ENCODE measurements around the gene HAPLN2. TPM values are rescaled to one million over a fixed set of nuclear protein-coding genes. Genes with fewer than 3 reads are reported as not detected.

Gene HAPLN2
- polyA plus RNA-seq, 1 donor (not counting 4 experiments of a cell fraction or from before 2014, with no cell fraction given) = not detected

GRCh38 chr1:156658496-156658895, 39.3 kb downstream of the HAPLN2 start:
- Histone ChIP-seq H3K79me2 (ENCODE audit: control insufficient read depth, insufficient read depth, low read length) (no peaks in the 10 kb centered on the region), H2AFZ (ENCODE audit: control insufficient read depth, low read length) (no peak overlapping the region), H4K20me1 (ENCODE audit: control insufficient read depth, extremely low read depth, insufficient read depth, low read length) (peaks cover 4% of the 10 kb centered on the region), H3K9ac (ENCODE audit: control insufficient read depth, extremely low read depth, insufficient read depth, low read length) (no peak overlapping the region), H3K27me3 (ENCODE audit: control insufficient read depth, extremely low read depth, insufficient read depth, low read length) (peaks cover 35% of the 10 kb centered on the region), H3K9me1 (ENCODE audit: control insufficient read depth, extremely low read depth, insufficient read depth, low read length) (no peaks in the 10 kb centered on the region), H3K27ac (ENCODE audit: control insufficient read depth, insufficient read depth, low read length) (no peak overlapping the region), H3K4me3 (ENCODE audit: control insufficient read depth in 2 of 3, extremely low read depth in 1 of 3, insufficient read depth in 2 of 3, low read depth in 1 of 3, low read length in 3 of 3) (no peak overlapping the region), H3K9me3 (ENCODE audit: control insufficient read depth, low read depth, low read length) (no peaks in the 10 kb centered on the region), H3K4me2 (ENCODE audit: control insufficient read depth, extremely low read depth, insufficient read depth, low read depth, low read length) (no peak overlapping the region), H3K36me3 (ENCODE audit: control insufficient read depth in 2 of 2, extremely low read depth in 1 of 2, insufficient read depth in 2 of 2, low read length in 2 of 2) (no peaks in the 10 kb centered on the region), H3K4me1 (ENCODE audit: control insufficient read depth, extremely low read depth, insufficient read depth, low read length) (peaks cover 26% of the 10 kb centered on the region)
- dilution Hi-C loops (cut with MboI; ENCODE audit: extremely low pct_ligation_motif_present, low sequenced_read_pairs) = no loop called here
- FAIRE-seq = no peak
- TF ChIP-seq CTCF (optimal IDR thresholded peaks at IDR 0.05 in 1 of 3, IDR thresholded peaks at IDR 0.05 in 1 of 3, conservative IDR thresholded peaks at IDR 0.05 in 1 of 3; ENCODE audit: extremely low read depth in 1 of 3, insufficient read depth in 2 of 3, low read length in 3 of 3) = no peak
- TF ChIP-seq EZH2 (IDR thresholded peaks at IDR 0.05; ENCODE audit: low read length) = no peak
- DNase-seq (ENCODE audit: low read depth, low spot score) = no peak

GRCh38 chr1:156658945-156659574, 39.8 kb downstream of the HAPLN2 start:
- H3K9me3 ChIP-seq (ENCODE audit: control insufficient read depth, low read depth, low read length) = no peaks in the 10 kb centered on the region
- no peak overlapping the region for H3K27ac ChIP-seq (ENCODE audit: control insufficient read depth, insufficient read depth, low read length)
- FAIRE-seq = no peak
- no peaks in the 10 kb centered on the region for H3K36me3 ChIP-seq (ENCODE audit: control insufficient read depth in 2 of 2, extremely low read depth in 1 of 2, insufficient read depth in 2 of 2, low read length in 2 of 2)
- TF ChIP-seq EZH2 (IDR thresholded peaks at IDR 0.05; ENCODE audit: low read length) (no peak), CTCF (optimal IDR thresholded peaks at IDR 0.05 in 1 of 3, IDR thresholded peaks at IDR 0.05 in 1 of 3, conservative IDR thresholded peaks at IDR 0.05 in 1 of 3; ENCODE audit: extremely low read depth in 1 of 3, insufficient read depth in 2 of 3, low read length in 3 of 3) (no peak)
- H3K9ac ChIP-seq (ENCODE audit: control insufficient read depth, extremely low read depth, insufficient read depth, low read length) = no peak overlapping the region
- peak overlapping the region; percentile 52 for H3K4me2 ChIP-seq (ENCODE audit: control insufficient read depth, extremely low read depth, insufficient read depth, low read depth, low read length)
- no peak overlapping the region for H2AFZ ChIP-seq (ENCODE audit: control insufficient read depth, low read length)
- H3K27me3 ChIP-seq (ENCODE audit: control insufficient read depth, extremely low read depth, insufficient read depth, low read length) = peaks cover 35% of the 10 kb centered on the region
- no peak for DNase-seq (ENCODE audit: low read depth, low spot score)
- no peak overlapping the region for H3K4me3 ChIP-seq (ENCODE audit: control insufficient read depth in 2 of 3, extremely low read depth in 1 of 3, insufficient read depth in 2 of 3, low read depth in 1 of 3, low read length in 3 of 3)
- dilution Hi-C loops (cut with MboI; ENCODE audit: extremely low pct_ligation_motif_present, low sequenced_read_pairs) = no loop called here
- no peaks in the 10 kb centered on the region for H3K79me2 ChIP-seq (ENCODE audit: control insufficient read depth, insufficient read depth, low read length)
- peaks cover 4% of the 10 kb centered on the region for H4K20me1 ChIP-seq (ENCODE audit: control insufficient read depth, extremely low read depth, insufficient read depth, low read length)
- H3K4me1 ChIP-seq (ENCODE audit: control insufficient read depth, extremely low read depth, insufficient read depth, low read length) = peaks cover 26% of the 10 kb centered on the region
- H3K9me1 ChIP-seq (ENCODE audit: control insufficient read depth, extremely low read depth, insufficient read depth, low read length) = no peaks in the 10 kb centered on the region

Measured in keratinocyte (primary cell).